Measurements from ENCODE around the gene CNIH1. TPM values are rescaled to one million over a fixed set of nuclear protein-coding genes. Genes with fewer than 3 reads are reported as not detected.

CNIH1 gene
- total and polyA plus RNA-seq, 2 of the 13 experiments (the other 11 are each of a cell fraction or from before 2014, with no cell fraction given): 166 to 421 TPM

DNA sequence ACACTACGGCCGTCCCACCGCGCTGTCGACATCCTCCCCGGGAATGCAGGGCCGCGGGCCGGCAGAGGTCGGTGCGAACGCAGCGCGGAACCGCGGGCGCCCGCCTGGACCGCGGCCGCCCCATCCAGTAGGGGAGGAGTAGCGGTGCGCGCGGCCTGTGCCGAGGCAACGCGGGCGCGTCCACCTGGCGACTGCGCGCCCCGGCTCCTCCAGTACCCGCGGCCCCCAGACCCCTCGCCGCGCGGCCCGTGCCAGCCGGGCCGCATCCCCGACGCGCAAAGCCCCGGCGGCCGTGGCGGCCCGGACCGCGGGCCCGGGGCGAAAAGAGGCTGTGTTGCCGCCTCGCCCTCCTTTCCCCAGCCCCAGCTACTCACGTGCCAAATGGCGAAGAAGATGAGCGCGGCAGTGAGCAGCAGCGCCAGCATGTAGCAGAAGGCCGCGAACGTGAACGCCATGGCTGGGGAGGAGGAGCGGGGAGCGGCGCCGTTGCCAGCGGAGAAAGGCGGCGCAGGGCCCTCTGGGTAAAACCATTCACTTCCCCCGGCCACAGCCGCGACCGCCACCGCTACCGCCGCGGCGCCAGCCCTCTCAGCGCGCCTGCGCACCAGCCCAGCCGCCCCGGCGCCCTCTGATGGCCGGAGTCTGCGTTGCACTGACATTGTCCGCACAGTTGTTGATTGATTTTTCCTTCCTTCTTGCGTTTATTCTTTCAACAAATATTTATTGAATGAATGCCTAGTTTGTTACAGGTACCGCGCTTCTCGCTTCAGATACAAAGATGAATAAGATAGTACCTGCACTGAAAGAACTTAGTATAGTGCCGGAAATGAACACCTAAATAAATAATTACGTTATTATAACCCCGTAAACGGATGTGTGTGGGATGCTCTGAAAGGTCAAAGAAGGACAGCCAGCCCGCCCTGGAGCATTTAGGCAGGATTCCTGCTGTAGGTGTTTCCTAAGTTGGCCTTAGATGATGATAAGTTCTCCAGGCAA is at the start of gene CNIH1 (continued):
- TF ChIP-seq MYNN (CRISPR knock-in tag; IDR thresholded peaks at IDR 0.05; ENCODE audit: low read depth) (no peak), ZNF235 (CRISPR knock-in tag; IDR thresholded peaks at IDR 0.05; ENCODE audit: borderline replicate concordance) (peak; percentile 52; the same call in 1 of the 2 replicates), ZNF775 (CRISPR knock-in tag; IDR thresholded peaks at IDR 0.05; ENCODE audit: borderline replicate concordance) (no peak), RXRB (CRISPR knock-in tag; IDR thresholded peaks at IDR 0.05; ENCODE audit: borderline replicate concordance) (peak; percentile 71; the same call in 1 of the 2 replicates), ZNF34 (CRISPR knock-in tag; IDR thresholded peaks at IDR 0.05; ENCODE audit: borderline replicate concordance) (no peak), SALL1 (CRISPR knock-in tag; IDR thresholded peaks at IDR 0.05) (peak; percentile 93), PHF20 (CRISPR knock-in tag; IDR thresholded peaks at IDR 0.05) (peak; percentile 68), U2AF1 (optimal IDR thresholded peaks at IDR 0.05; ENCODE audit: low read depth, low read length) (no peak), KDM5A (IDR thresholded peaks at IDR 0.05; ENCODE audit: borderline replicate concordance, low read length) (peak; percentile 8; the same call in 1 of the 2 replicates), RFXAP (CRISPR knock-in tag; IDR thresholded peaks at IDR 0.05; ENCODE audit: borderline replicate concordance) (no peak), HNRNPUL1 (IDR thresholded peaks at IDR 0.05; ENCODE audit: low read depth, low read length) (0 out of 2 replicates have a peak, but pooled peaks have one; percentile 35), ZNF451 (CRISPR knock-in tag; IDR thresholded peaks at IDR 0.05) (no peak; the same call in 1 of the 2 replicates), EZH2 (conservative IDR thresholded peaks at IDR 0.05; ENCODE audit: low read depth, low read length) (no peak), AHR (CRISPR knock-in tag; IDR thresholded peaks at IDR 0.05) (peak; percentile 86; the same call in 1 of the 2 replicates), SUZ12 (IDR thresholded peaks at IDR 0.05; ENCODE audit: low read depth, low read length) (peak; percentile 9; the same call in 1 of the 2 replicates)
- TF ChIP-seq, protein P1, sequence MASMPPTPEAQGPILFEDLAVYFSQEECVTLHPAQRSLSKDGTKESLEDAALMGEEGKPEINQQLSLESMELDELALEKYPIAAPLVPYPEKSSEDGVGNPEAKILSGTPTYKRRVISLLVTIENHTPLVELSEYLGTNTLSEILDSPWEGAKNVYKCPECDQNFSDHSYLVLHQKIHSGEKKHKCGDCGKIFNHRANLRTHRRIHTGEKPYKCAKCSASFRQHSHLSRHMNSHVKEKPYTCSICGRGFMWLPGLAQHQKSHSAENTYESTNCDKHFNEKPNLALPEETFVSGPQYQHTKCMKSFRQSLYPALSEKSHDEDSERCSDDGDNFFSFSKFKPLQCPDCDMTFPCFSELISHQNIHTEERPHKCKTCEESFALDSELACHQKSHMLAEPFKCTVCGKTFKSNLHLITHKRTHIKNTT (CRISPR knock-in tag; IDR thresholded peaks at IDR 0.05): no peak
- TF ChIP-seq, protein P2, sequence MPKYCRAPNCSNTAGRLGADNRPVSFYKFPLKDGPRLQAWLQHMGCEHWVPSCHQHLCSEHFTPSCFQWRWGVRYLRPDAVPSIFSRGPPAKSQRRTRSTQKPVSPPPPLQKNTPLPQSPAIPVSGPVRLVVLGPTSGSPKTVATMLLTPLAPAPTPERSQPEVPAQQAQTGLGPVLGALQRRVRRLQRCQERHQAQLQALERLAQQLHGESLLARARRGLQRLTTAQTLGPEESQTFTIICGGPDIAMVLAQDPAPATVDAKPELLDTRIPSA (CRISPR knock-in tag; IDR thresholded peaks at IDR 0.05; ENCODE audit: borderline replicate concordance): no peak
- TF ChIP-seq, protein P3, sequence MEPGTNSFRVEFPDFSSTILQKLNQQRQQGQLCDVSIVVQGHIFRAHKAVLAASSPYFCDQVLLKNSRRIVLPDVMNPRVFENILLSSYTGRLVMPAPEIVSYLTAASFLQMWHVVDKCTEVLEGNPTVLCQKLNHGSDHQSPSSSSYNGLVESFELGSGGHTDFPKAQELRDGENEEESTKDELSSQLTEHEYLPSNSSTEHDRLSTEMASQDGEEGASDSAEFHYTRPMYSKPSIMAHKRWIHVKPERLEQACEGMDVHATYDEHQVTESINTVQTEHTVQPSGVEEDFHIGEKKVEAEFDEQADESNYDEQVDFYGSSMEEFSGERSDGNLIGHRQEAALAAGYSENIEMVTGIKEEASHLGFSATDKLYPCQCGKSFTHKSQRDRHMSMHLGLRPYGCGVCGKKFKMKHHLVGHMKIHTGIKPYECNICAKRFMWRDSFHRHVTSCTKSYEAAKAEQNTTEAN (CRISPR knock-in tag; conservative IDR thresholded peaks at IDR 0.05): 0 out of 2 replicates have a peak, but pooled peaks have one; percentile 44
- TF ChIP-seq, protein P4, sequence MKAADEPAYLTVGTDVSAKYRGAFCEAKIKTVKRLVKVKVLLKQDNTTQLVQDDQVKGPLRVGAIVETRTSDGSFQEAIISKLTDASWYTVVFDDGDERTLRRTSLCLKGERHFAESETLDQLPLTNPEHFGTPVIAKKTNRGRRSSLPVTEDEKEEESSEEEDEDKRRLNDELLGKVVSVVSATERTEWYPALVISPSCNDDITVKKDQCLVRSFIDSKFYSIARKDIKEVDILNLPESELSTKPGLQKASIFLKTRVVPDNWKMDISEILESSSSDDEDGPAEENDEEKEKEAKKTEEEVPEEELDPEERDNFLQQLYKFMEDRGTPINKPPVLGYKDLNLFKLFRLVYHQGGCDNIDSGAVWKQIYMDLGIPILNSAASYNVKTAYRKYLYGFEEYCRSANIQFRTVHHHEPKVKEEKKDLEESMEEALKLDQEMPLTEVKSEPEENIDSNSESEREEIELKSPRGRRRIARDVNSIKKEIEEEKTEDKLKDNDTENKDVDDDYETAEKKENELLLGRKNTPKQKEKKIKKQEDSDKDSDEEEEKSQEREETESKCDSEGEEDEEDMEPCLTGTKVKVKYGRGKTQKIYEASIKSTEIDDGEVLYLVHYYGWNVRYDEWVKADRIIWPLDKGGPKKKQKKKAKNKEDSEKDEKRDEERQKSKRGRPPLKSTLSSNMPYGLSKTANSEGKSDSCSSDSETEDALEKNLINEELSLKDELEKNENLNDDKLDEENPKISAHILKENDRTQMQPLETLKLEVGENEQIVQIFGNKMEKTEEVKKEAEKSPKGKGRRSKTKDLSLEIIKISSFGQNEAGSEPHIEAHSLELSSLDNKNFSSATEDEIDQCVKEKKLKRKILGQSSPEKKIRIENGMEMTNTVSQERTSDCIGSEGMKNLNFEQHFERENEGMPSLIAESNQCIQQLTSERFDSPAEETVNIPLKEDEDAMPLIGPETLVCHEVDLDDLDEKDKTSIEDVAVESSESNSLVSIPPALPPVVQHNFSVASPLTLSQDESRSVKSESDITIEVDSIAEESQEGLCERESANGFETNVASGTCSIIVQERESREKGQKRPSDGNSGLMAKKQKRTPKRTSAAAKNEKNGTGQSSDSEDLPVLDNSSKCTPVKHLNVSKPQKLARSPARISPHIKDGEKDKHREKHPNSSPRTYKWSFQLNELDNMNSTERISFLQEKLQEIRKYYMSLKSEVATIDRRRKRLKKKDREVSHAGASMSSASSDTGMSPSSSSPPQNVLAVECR (CRISPR knock-in tag; IDR thresholded peaks at IDR 0.05; ENCODE audit: borderline replicate concordance): peak; percentile 84
- TF ChIP-seq, protein P5, sequence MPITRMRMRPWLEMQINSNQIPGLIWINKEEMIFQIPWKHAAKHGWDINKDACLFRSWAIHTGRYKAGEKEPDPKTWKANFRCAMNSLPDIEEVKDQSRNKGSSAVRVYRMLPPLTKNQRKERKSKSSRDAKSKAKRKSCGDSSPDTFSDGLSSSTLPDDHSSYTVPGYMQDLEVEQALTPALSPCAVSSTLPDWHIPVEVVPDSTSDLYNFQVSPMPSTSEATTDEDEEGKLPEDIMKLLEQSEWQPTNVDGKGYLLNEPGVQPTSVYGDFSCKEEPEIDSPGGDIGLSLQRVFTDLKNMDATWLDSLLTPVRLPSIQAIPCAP (CRISPR knock-in tag; IDR thresholded peaks at IDR 0.05; ENCODE audit: low read depth): no peak

Measured in HepG2 (cell line).